ENCODE results near the gene ZFAND3. TPM values are rescaled to one million over a fixed set of nuclear protein-coding genes. Genes with fewer than 3 reads are reported as not detected.

The ZFAND3 gene
- polyA plus RNA-seq, 2 of the 4 experiments (the other 2 are of a cell fraction): 12.0 to 50.0 TPM

DNA sequence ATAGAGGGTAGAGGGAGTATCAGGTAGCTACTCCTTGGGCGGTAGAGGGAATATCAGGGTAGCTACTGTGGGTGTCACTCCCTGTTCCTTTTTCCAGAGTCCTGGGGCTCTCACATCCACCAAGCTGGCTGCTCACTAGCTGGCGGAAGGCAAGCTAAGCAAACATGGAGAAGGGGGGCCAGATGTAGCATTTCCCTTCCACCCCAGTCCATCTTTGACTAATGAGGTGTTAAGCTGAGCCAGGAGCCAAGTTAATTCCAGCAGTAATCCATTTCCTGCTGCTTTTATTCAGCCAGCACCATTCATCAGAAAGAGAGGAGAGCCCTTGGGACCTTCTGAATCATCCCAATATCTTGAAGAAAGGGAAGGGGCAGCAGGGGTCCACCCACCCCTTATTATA, 330.0 kb downstream of the ZFAND3 start (continued):
- TF ChIP-seq, protein P1, sequence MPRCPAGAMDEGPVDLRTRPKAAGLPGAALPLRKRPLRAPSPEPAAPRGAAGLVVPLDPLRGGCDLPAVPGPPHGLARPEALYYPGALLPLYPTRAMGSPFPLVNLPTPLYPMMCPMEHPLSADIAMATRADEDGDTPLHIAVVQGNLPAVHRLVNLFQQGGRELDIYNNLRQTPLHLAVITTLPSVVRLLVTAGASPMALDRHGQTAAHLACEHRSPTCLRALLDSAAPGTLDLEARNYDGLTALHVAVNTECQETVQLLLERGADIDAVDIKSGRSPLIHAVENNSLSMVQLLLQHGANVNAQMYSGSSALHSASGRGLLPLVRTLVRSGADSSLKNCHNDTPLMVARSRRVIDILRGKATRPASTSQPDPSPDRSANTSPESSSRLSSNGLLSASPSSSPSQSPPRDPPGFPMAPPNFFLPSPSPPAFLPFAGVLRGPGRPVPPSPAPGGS (IDR thresholded peaks at IDR 0.05): no peak
- TF ChIP-seq HEYL (CRISPR knock-in tag; IDR thresholded peaks at IDR 0.05) (no peak), FOSL2 (IDR thresholded peaks at IDR 0.05) (no peak), FOSL2 (CRISPR knock-in tag; IDR thresholded peaks at IDR 0.05) (no peak), TFCP2L1 (CRISPR knock-in tag; IDR thresholded peaks at IDR 0.05) (no peak), KDM5A (IDR thresholded peaks at IDR 0.05) (no peak)

DNA sequence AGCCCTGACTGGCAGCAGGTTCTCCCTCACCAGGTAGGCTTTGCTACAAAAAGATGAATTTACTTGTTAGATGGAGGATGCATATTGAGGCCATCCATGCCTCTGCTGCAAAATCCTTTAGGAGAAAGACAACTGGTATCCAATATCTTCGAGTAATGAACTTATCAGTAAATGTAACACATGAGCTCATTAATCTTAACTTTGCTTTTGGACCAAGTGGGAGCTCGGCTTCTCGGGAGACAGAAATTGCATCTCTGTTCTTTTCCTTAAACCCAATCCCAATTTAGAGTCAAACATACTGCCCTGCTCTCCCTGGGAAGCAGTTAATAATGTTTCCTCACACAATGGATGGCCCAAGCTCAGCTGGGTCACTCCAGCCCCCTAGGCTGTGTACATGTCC, 330.5 kb downstream of the ZFAND3 start:
- no peak overlapping the region for H3K27ac ChIP-seq
- no peaks in the 10 kb centered on the region for H3K9me3 ChIP-seq
- WGBS (ENCODE audit: missing lambda C conversion rate): 92% methylated on average over 3 of the region's 3 CpGs
- CTCF ChIA-PET: no interaction called here
- H3K4me2 ChIP-seq: no peak overlapping the region
- peaks cover 4% of the 10 kb centered on the region; the same call in 2 of the 3 replicates for H3K4me1 ChIP-seq
- H3K4me3 ChIP-seq: no peak overlapping the region
- TF ChIP-seq, protein P2, sequence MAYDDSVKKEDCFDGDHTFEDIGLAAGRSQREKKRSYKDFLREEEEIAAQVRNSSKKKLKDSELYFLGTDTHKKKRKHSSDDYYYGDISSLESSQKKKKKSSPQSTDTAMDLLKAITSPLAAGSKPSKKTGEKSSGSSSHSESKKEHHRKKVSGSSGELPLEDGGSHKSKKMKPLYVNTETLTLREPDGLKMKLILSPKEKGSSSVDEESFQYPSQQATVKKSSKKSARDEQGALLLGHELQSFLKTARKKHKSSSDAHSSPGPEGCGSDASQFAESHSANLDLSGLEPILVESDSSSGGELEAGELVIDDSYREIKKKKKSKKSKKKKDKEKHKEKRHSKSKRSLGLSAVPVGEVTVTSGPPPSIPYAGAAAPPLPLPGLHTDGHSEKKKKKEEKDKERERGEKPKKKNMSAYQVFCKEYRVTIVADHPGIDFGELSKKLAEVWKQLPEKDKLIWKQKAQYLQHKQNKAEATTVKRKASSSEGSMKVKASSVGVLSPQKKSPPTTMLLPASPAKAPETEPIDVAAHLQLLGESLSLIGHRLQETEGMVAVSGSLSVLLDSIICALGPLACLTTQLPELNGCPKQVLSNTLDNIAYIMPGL (CRISPR knock-in tag; IDR thresholded peaks at IDR 0.05; ENCODE audit: borderline replicate concordance): no peak
- TF ChIP-seq RCOR1 (IDR thresholded peaks at IDR 0.05; ENCODE audit: low read depth, low read length): no peak
- TF ChIP-seq SMC3 (IDR thresholded peaks at IDR 0.05): no peak
- TF ChIP-seq TFCP2L1 (CRISPR knock-in tag; IDR thresholded peaks at IDR 0.05): no peak
- no peak for TF ChIP-seq FOSL2 (IDR thresholded peaks at IDR 0.05)
- no peak for TF ChIP-seq FOSL2 (CRISPR knock-in tag; IDR thresholded peaks at IDR 0.05)
- no peak for TF ChIP-seq CBX8 (IDR thresholded peaks at IDR 0.05)
- no peak for TF ChIP-seq PHF8 (IDR thresholded peaks at IDR 0.05; ENCODE audit: borderline replicate concordance, low read depth)
- no peak for TF ChIP-seq SREBF2 (IDR thresholded peaks at IDR 0.05)
- TF ChIP-seq JUN (IDR thresholded peaks at IDR 0.05): no peak
- FAIRE-seq: no peak
- no peak for DNase-seq (ENCODE audit: low read depth in 1 of 2, low spot score in 1 of 2)
- POLR2A ChIA-PET: no interaction called here
- no peak for ATAC-seq

DNA sequence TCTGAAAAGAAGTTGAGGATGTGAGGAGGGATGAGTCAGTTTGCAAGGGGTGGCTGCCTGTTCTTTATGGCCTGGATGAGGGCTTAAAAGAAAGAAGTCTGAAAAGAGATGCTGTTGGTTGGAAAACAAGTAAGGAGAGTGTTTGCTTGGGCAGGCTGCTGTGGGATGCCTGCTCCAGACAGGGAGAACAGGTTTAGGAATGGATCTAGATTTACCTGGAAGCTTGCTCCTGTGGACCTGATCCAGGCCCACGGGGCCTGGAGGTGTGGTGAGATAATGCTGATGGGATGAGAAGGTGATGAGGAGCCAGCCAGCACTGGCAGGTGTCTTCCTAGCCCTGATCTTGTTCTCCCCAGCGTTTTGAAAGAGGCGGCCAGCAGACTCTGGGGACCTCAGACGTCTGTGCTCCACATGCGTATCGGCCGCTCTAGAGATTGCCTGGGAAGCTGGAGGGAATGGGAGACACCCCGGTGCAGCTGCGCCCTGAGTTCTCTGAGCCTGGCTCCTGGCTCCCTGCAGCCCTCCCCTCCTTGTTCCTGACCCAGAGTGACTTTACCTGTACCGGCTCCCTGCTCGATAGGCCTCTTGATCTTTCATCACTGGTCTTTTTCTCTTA, 331.3 kb downstream of the ZFAND3 start:
- DNase-seq (ENCODE audit: low read depth in 1 of 2, low spot score in 1 of 2) (no peak), ATAC-seq (no peak), FAIRE-seq (no peak)
- Histone ChIP-seq H3K4me3 (no peak overlapping the region), H3K4me2 (no peak overlapping the region), H3K4me1 (peaks cover 11% of the 10 kb centered on the region), H3K27ac (no peak overlapping the region), H3K9me3 (no peaks in the 10 kb centered on the region)
- ChIA-PET POLR2A (no interaction called here), CTCF (no interaction called here)
- no peak for TF ChIP-seq SREBF2 (IDR thresholded peaks at IDR 0.05)
- no peak for TF ChIP-seq CBX2 (IDR thresholded peaks at IDR 0.05; ENCODE audit: borderline replicate concordance, low read depth)
- TF ChIP-seq BHLHE40 (IDR thresholded peaks at IDR 0.05; ENCODE audit: low read depth, low read length): no peak
- no peak for TF ChIP-seq HOXB13 (CRISPR knock-in tag; IDR thresholded peaks at IDR 0.05; ENCODE audit: low read depth)
- no peak for TF ChIP-seq JUNB (IDR thresholded peaks at IDR 0.05)
- TF ChIP-seq EHMT2 (IDR thresholded peaks at IDR 0.05; ENCODE audit: low read depth): no peak
- TF ChIP-seq GATA3 (IDR thresholded peaks at IDR 0.05; ENCODE audit: borderline replicate concordance): no peak
- TF ChIP-seq TFCP2L1 (CRISPR knock-in tag; IDR thresholded peaks at IDR 0.05): no peak
- TF ChIP-seq FOSB (CRISPR knock-in tag; IDR thresholded peaks at IDR 0.05): no peak
- TF ChIP-seq RFX5 (IDR thresholded peaks at IDR 0.05): no peak
- no peak for TF ChIP-seq RCOR1 (IDR thresholded peaks at IDR 0.05; ENCODE audit: low read depth, low read length)
- no peak for TF ChIP-seq EHF (CRISPR knock-in tag; IDR thresholded peaks at IDR 0.05)
- TF ChIP-seq, protein P3, sequence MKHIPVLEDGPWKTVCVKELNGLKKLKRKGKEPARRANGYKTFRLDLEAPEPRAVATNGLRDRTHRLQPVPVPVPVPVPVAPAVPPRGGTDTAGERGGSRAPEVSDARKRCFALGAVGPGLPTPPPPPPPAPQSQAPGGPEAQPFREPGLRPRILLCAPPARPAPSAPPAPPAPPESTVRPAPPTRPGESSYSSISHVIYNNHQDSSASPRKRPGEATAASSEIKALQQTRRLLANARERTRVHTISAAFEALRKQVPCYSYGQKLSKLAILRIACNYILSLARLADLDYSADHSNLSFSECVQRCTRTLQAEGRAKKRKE (CRISPR knock-in tag; IDR thresholded peaks at IDR 0.05; ENCODE audit: low read depth): no peak
- TF ChIP-seq NFE2L2 (conservative IDR thresholded peaks at IDR 0.05; ENCODE audit: low read length): no peak
- no peak for TF ChIP-seq PHF8 (IDR thresholded peaks at IDR 0.05; ENCODE audit: borderline replicate concordance, low read depth)
- TF ChIP-seq TP53 (CRISPR knock-in tag; IDR thresholded peaks at IDR 0.05): no peak
- no peak for TF ChIP-seq ESRRA (IDR thresholded peaks at IDR 0.05; ENCODE audit: borderline replicate concordance, low read length)
- no peak for TF ChIP-seq NR3C1 (IDR thresholded peaks at IDR 0.05)
- no peak for TF ChIP-seq CBX8 (IDR thresholded peaks at IDR 0.05)
- no peak for TF ChIP-seq FOXS1 (CRISPR knock-in tag; IDR thresholded peaks at IDR 0.05)
- 96% methylated on average over 8 of the region's 11 CpGs for WGBS (ENCODE audit: missing lambda C conversion rate)

All from A549 (cell line).